GM12878 (cell line): ENCODE data around the gene PLCB2. TPM values are rescaled to one million over a fixed set of nuclear protein-coding genes. Genes with fewer than 3 reads are reported as not detected.

Experiments
- ATAC-seq: fragments of 200-7000 bp; cut with Tn5 transposase; 3 replicates; pipeline ENCODE4 v1.9.1; 2020; ENCODE audit warnings: mild to moderate bottlenecking, moderate library complexity
- BruUV-seq: library from RNA; stranded (reverse); fragments of 400-500 nt; replicated peaks from 2 replicates; lab custom pipeline; 2021; lab: Mats Ljungman, UMichigan
- CTCF ChIA-PET: fragments of 300-600 bp; sonication (Branson Sonifier 250); formaldehyde crosslinking; extraction: SDS; loops from one replicate; lab custom pipeline; 2021; ENCODE audit warnings: inconsistent platforms; lab: Yijun Ruan, JAX
- POLR2A ChIA-PET: fragments of 350-600 bp; formaldehyde crosslinking; extraction: SDS; loops from one replicate; lab custom pipeline; 2021; ENCODE audit warnings: inconsistent platforms; lab: Charles Lee
- RAD21 ChIA-PET: fragments of 300-600 bp; sonication (Branson Sonifier 250); formaldehyde crosslinking; loops from one replicate; lab custom pipeline; 2023; ENCODE audit warnings: antibody characterized with exemption; ENCODE audit not compliant: unreplicated experiment; lab: Charles Lee
- SMC1A ChIA-PET: fragments of 300-600 bp; sonication (Branson Sonifier 250); formaldehyde crosslinking; loops from one replicate; lab custom pipeline; 2023; ENCODE audit not compliant: unreplicated experiment, uncharacterized antibody; lab: Charles Lee
- DNase-seq: peaks from one replicate; pipeline ENCODE4 v3.0.0-alpha.2; 2011; ENCODE audit warnings: low read depth, low spot score
- FAIRE-seq: peaks from 3 replicates; lab custom pipeline; 2011; peaks lifted over from hg19 to GRCh38; lab: Jason Lieb, UNC
- H2AFZ ChIP-seq: 2 replicates; pipeline ENCODE4 v1.6.0; 2011; ENCODE audit warnings: low read depth, low read length, control low read depth; ENCODE audit not compliant: control insufficient read depth
- H3K27ac ChIP-seq: 2 replicates; pipeline ENCODE4 v1.5.1; 2011; ENCODE audit warnings: control low read depth; ENCODE audit not compliant: control insufficient read depth, insufficient read depth
- H3K27me3 ChIP-seq, 2 experiments: replicated peaks in 1 of 2; 2 replicates each; pipeline versions ENCODE4 v1.6.0 to v1.6.1; 2011; ENCODE audit warnings: low read length in 1 of 2; ENCODE audit not compliant: control insufficient read depth in 2 of 2, insufficient read depth in 2 of 2
- H3K36me3 ChIP-seq, 2 experiments: 2 replicates each; pipeline ENCODE4 v1.5.1; 2011; ENCODE audit warnings: low read length in 1 of 2; ENCODE audit not compliant: control insufficient read depth in 2 of 2, insufficient read depth in 2 of 2
- H3K4me1 ChIP-seq: 2 replicates; pipeline ENCODE4 v1.6.1; 2011; ENCODE audit warnings: mild to moderate bottlenecking, low read length, moderate library complexity, mixed read lengths; ENCODE audit not compliant: control insufficient read depth, insufficient read depth
- H3K4me2 ChIP-seq: 2 replicates; pipeline ENCODE4 v1.6.0; 2011; ENCODE audit warnings: control low read depth; ENCODE audit not compliant: control insufficient read depth, insufficient read depth
- H3K4me3 ChIP-seq: fragments of 200-600 bp; sonication (generic); 2 replicates; pipeline ENCODE4 v1.5.1; 2016
- H3K79me2 ChIP-seq: 2 replicates; pipeline ENCODE4 v1.6.0; 2011; ENCODE audit warnings: low read length; ENCODE audit not compliant: control insufficient read depth, insufficient read depth
- H3K9ac ChIP-seq: 2 replicates; pipeline ENCODE4 v1.8.0; 2011; ENCODE audit warnings: low read length, control low read depth, mixed read lengths; ENCODE audit not compliant: control insufficient read depth, insufficient read depth
- H3K9me3 ChIP-seq: replicated peaks from 3 replicates; pipeline ENCODE4 v1.5.1; 2011; ENCODE audit warnings: mild to moderate bottlenecking, low read length; ENCODE audit not compliant: control insufficient read depth, insufficient read depth
- H4K20me1 ChIP-seq: 2 replicates; pipeline ENCODE4 v1.6.0; 2011; ENCODE audit not compliant: control insufficient read depth, insufficient read depth
- CBX3 ChIP-seq: fragments of 200-600 bp; sonication (generic); IDR thresholded peaks from 2 replicates; pipeline ENCODE4 v1.6.1; 2016; ENCODE audit warnings: low read depth, borderline replicate concordance
- CREB1 ChIP-seq: IDR thresholded peaks from 2 replicates; pipeline ENCODE4 v1.6.1; 2012; ENCODE audit warnings: low read depth, mild to moderate bottlenecking, inconsistent platforms
- GATAD2B ChIP-seq: fragments of 450-650 bp; conservative IDR thresholded peaks from 2 replicates; pipeline ENCODE4 v1.6.1; 2017; ENCODE audit warnings: low read depth, mild to moderate bottlenecking, moderate library complexity
- KAT2A ChIP-seq: conservative IDR thresholded peaks from 2 replicates; pipeline ENCODE4 v1.6.1; 2011; ENCODE audit warnings: low read depth, low read length; ENCODE audit not compliant: control insufficient read depth
- NFXL1 ChIP-seq: fragments of 450-650 bp; IDR thresholded peaks from 2 replicates; pipeline ENCODE4 v1.6.1; 2017; ENCODE audit warnings: antibody characterized with exemption, mild to moderate bottlenecking, borderline replicate concordance
- PAX5 ChIP-seq: IDR thresholded peaks from 2 replicates; pipeline ENCODE4 v1.6.1; 2011; ENCODE audit warnings: low read depth, low read length, borderline replicate concordance
- TAF1 ChIP-seq: IDR thresholded peaks from 2 replicates; pipeline ENCODE4 v1.6.1; 2011; ENCODE audit warnings: mild to moderate bottlenecking, low read depth, low read length, borderline replicate concordance
- WGBS: methylation state at CpG from one replicate; pipeline ENCODE4 v1.1.6; 2016; ENCODE audit warnings: low lambda C conversion rate; ENCODE audit not compliant: insufficient replicate concordance, insufficient coverage; ENCODE audit errors: missing lambda C conversion rate; 5-methylcytosine and 5-hydroxymethylcytosine counted together
- in situ Hi-C: fragments of 300-500 bp; cut with MboI; formaldehyde crosslinking; loops from 9 replicates; pipeline ENCODE4 v1.14.3; 2018; ENCODE audit warnings: mixed read lengths
- intact Hi-C: fragments of 100-400 bp; cut with micrococcal nuclease; formaldehyde crosslinking; loops from one replicate; pipeline ENCODE4 v1.14.2; 2022; ENCODE audit not compliant: unreplicated experiment
- polyA plus RNA-seq, 11 experiments: library from polyadenylated mRNA; depleted of rRNA in 4 of 11; unstranded in 6 of 11; stranded (reverse) in 5 of 11; fragments of >200 nt; fragmentation: Nextera tagmentation in 4 of 11; fragmentation: Illumina TruSeq in 1 of 11; extraction: Ambion mirVana in 4 of 11; extraction: Trizol in 1 of 11; gene quantifications; 1 replicate in 1 of 11; 2 replicates in 10 of 11; pipeline versions ENCODE4 v1.2.1 to v1.2.3, GENCODE V29; 2011 to 2016; ENCODE audit warnings: inconsistent platforms in 2 of 11, missing spikeins in 2 of 11, low read depth in 1 of 11
- total RNA-seq, 4 experiments: library from RNA; depleted of rRNA in 3 of 4; stranded (reverse); fragments of >200 nt in 3 of 4; fragmentation: Illumina TruSeq in 1 of 4; extraction: Trizol in 1 of 4; gene quantifications; 2 replicates each; pipeline versions ENCODE4 v1.2.1 to v1.2.3, GENCODE V29; 2013 to 2021

PLCB2 gene
- total and polyA plus RNA-seq, 10 of the 15 experiments (the other 5 are each of a cell fraction or from before 2014, with no cell fraction given) = 1.2 to 39.4 (median 10.7) TPM

- no peak for TF ChIP-seq PAX5
Measured at GRCh38 chr15:40353697-40354096, 46.0 kb upstream of the PLCB2 start (continued).

GRCh38 chr15:40352281-40352901 is 44.7 kb upstream of the PLCB2 start:
- ATAC-seq (no peak), FAIRE-seq (no peak), DNase-seq (no peak)
- Histone ChIP-seq H3K9ac (no peak overlapping the region), H3K79me2 (no peaks in the 10 kb centered on the region), H3K4me2 (no peak overlapping the region), H3K4me1 (no peaks in the 10 kb centered on the region), H3K9me3 (no peaks in the 10 kb centered on the region), H3K4me3 (no peak overlapping the region), H4K20me1 (no peaks in the 10 kb centered on the region), H2AFZ (no peak overlapping the region), H3K27me3 (peaks cover 0 to 2% of the 10 kb centered on the region in 2 experiments; a peak in 1 of 4 replicates), H3K27ac (no peak overlapping the region), H3K36me3 (no peaks in the 10 kb centered on the region)
- in situ Hi-C loops = no loop called here
- WGBS = 32% methylated on average over 7 of the region's 7 CpGs
- ChIA-PET SMC1A (no interaction called here), CTCF (interaction anchor here (1.8 kb wide), 1 partner anchor 10 kb away, joined by 6 read pairs; no protein-coding TSS in a partner anchor), RAD21 (no interaction called here), POLR2A (no interaction called here)
- TF ChIP-seq CBX3 (no peak), NFXL1 (no peak), KAT2A (no peak), CREB1 (no peak), GATAD2B (no peak), TAF1 (no peak)
- intact Hi-C loops = no loop called here
- no TSS peak for BruUV-seq
